SJCRH30 (cell line): ENCODE results near the gene KASH5. TPM values are rescaled to one million over a fixed set of nuclear protein-coding genes. Genes with fewer than 3 reads are reported as not detected.

Experiments used
- DNase-seq, 2 experiments: peaks; one replicate each; pipeline ENCODE4 v3.0.0-alpha.2; 2015 to 2020
- H3K27ac ChIP-seq: fragments of 250-450 bp; sonication (Bioruptor Pico); 2 replicates; pipeline ENCODE4 v1.5.1; 2020; ENCODE audit warnings: mild to moderate bottlenecking, moderate library complexity
- H3K27me3 ChIP-seq: fragments of 250-450 bp; sonication (Bioruptor Pico); 2 replicates; pipeline ENCODE4 v1.5.1; 2020; ENCODE audit warnings: mild to moderate bottlenecking, moderate library complexity
- H3K36me3 ChIP-seq: fragments of 250-450 bp; sonication (Bioruptor Pico); 2 replicates; pipeline ENCODE4 v1.5.1; 2020; ENCODE audit warnings: mild to moderate bottlenecking, moderate library complexity
- H3K4me1 ChIP-seq: fragments of 250-450 bp; sonication (Bioruptor Pico); 2 replicates; pipeline ENCODE4 v1.5.1; 2020; ENCODE audit warnings: mild to moderate bottlenecking, moderate library complexity
- H3K4me3 ChIP-seq: fragments of 250-450 bp; sonication (Bioruptor Pico); 2 replicates; pipeline ENCODE4 v1.5.1; 2020; ENCODE audit warnings: mild to moderate bottlenecking, moderate library complexity
- H3K9me3 ChIP-seq: fragments of 250-450 bp; sonication (Bioruptor Pico); replicated peaks from 2 replicates; pipeline ENCODE4 v1.5.1; 2020; ENCODE audit warnings: mild to moderate bottlenecking, moderate library complexity
- total RNA-seq: library from RNA; depleted of rRNA; stranded (reverse); fragments of >200 nt; shearing (Covaris generic); gene quantifications from 2 replicates; pipeline ENCODE4 v1.2.3, GENCODE V29; 2014

The KASH5 gene
- total RNA-seq, 1 experiment from 2014 or later = not detected

- Histone ChIP-seq H3K9me3 (no peaks in the 10 kb centered on the region), H3K27me3 (peaks cover 40% of the 10 kb centered on the region), H3K36me3 (no peaks in the 10 kb centered on the region)
Measured at GRCh38 chr19:49419173-49419572, 31.1 kb downstream of the KASH5 start.

DNA sequence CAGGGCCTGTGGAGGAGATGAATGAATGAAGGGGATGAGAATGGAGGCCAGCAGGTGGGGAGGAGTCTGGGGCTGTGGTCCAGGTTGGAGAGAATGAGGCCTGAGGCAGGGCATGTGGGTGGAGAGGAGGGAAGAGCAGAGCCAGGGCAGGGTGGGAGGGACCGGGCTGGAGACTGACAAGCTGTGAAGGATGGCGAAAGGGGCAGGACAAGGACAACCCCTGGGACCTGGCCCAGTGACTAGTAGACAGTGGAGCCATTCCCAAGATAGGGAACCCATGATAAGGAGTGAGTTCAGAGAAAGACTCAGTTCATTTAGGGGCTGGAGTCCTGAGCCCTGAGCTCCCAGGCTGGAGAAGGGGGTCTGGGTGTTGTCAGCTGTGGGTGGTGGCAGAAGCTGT, 32.2 kb downstream of the KASH5 start:
- DNase-seq = no peak
- Histone ChIP-seq H3K27ac (no peak overlapping the region), H3K9me3 (no peaks in the 10 kb centered on the region), H3K4me1 (no peaks in the 10 kb centered on the region; the same call in 1 of the 2 replicates), H3K36me3 (no peaks in the 10 kb centered on the region), H3K4me3 (no peak overlapping the region), H3K27me3 (peaks cover 46% of the 10 kb centered on the region)

More at GRCh38 chr19:49419173-49419572, 31.1 kb downstream of the KASH5 start:
- Histone ChIP-seq H3K27ac (no peak overlapping the region), H3K4me1 (no peaks in the 10 kb centered on the region; the same call in 1 of the 2 replicates), H3K4me3 (no peak overlapping the region)
- no peak for DNase-seq

DNA sequence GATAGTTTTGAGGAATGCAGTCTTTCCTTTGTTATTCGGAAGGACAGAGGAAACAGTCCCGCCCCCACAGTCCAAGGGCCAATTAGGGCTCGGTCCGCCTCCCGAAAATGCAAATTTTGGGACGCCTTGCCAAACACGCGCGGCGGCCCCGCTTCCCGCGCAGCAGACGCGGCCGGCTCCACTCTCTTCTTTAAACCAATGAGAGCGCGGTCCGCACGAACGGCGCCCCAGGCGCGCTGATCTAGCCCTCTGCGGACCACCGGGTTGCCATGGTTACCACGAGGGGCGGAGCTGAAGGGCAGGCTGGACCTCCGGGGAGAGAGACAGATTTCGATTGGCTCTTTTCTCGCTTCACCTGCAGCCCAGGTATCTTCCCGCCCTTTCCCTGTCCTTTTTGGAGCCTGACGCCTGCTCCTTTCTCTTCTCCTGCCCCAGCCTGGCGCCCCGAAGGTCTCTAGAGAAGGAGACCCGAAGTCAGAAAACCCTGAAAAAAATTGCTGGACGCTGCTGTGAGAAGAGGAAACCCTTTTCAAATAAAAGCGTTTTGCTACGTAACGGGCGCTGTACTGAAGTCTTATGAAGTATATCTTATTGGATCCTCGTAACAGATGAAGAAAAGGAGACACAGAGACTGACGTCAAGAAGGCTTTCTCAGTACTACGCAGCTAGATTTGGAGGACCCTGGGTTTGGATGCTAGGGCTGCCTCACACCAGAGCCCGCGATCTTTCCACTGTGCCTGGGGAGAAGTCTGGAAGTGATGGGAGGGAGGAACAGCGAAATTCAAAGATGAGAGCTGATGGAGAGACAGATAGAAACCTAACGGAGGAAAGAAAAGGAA, 33.2 kb downstream of the KASH5 start:
- Histone ChIP-seq H3K27ac (no peak overlapping the region), H3K9me3 (no peaks in the 10 kb centered on the region), H3K27me3 (peaks cover 49% of the 10 kb centered on the region), H3K4me3 (no peak overlapping the region), H3K36me3 (no peaks in the 10 kb centered on the region), H3K4me1 (no peaks in the 10 kb centered on the region; the same call in 1 of the 2 replicates)
- DNase-seq = peak; percentile 75 to 77

DNA sequence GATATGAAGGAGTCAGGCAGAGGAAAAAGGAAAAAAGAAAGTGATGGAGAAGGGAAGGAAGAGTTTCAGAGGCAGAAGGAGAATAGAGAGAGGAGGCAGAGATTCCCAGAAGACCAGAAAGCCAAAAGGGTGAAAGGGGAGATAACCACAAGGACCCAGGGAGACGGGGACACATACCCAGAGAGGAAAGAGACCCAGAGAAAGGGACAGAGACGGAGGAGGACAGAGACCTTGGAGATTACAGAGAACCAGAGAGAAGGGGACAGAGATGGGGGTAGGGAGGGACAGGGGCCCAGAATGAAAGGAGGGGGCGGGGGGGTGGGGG, 33.8 kb downstream of the KASH5 start:
- Histone ChIP-seq H3K27me3 (peaks cover 54% of the 10 kb centered on the region), H3K36me3 (no peaks in the 10 kb centered on the region), H3K9me3 (no peaks in the 10 kb centered on the region), H3K4me3 (no peak overlapping the region), H3K27ac (no peak overlapping the region), H3K4me1 (no peaks in the 10 kb centered on the region; the same call in 1 of the 2 replicates)
- DNase-seq = no peak

- H3K4me3 ChIP-seq = no peak overlapping the region
- H3K4me1 ChIP-seq = no peaks in the 10 kb centered on the region; the same call in 1 of the 2 replicates
- peaks cover 58% of the 10 kb centered on the region for H3K27me3 ChIP-seq
- no peak overlapping the region for H3K27ac ChIP-seq
- no peaks in the 10 kb centered on the region for H3K36me3 ChIP-seq
- H3K9me3 ChIP-seq = no peaks in the 10 kb centered on the region
- DNase-seq = no peak
Measured at GRCh38 chr19:49422407-49423070, 34.5 kb downstream of the KASH5 start.

- Histone ChIP-seq H3K27me3 (peaks cover 61% of the 10 kb centered on the region), H3K4me3 (no peak within 1 kb of the TSS), H3K4me1 (no peaks in the 10 kb centered on the region; the same call in 1 of the 2 replicates), H3K36me3 (no peaks in the 10 kb centered on the region), H3K27ac (no peak within 1 kb of the TSS), H3K9me3 (no peaks in the 10 kb centered on the region)
- no peak for DNase-seq
Measured at GRCh38 chr19:49423071-49423984, 35.3 kb downstream of the KASH5 start, which contains the start of gene PTH2. PTH2 (minus strand) TSS chr19:49423441; CDS start chr19:49423339, 102 bp downstream.

GRCh38 chr19:49423985-49424303, 35.9 kb downstream of the KASH5 start:
- Histone ChIP-seq H3K27ac (no peak overlapping the region), H3K27me3 (peaks cover 62% of the 10 kb centered on the region), H3K9me3 (no peaks in the 10 kb centered on the region), H3K4me1 (no peaks in the 10 kb centered on the region; the same call in 1 of the 2 replicates), H3K36me3 (no peaks in the 10 kb centered on the region), H3K4me3 (no peak overlapping the region)
- no peak for DNase-seq

GRCh38 chr19:49425178-49425577, 37.1 kb downstream of the KASH5 start, which contains the start of gene GFY:
GFY (plus strand) TSS chr19:49425388; CDS start chr19:49426431, 1,043 bp downstream.
- Histone ChIP-seq H3K4me3 (no peak within 1 kb of the TSS), H3K27ac (no peak within 1 kb of the TSS), H3K4me1 (no peaks in the 10 kb centered on the region; the same call in 1 of the 2 replicates), H3K36me3 (no peaks in the 10 kb centered on the region), H3K9me3 (no peaks in the 10 kb centered on the region), H3K27me3 (peaks cover 50% of the 10 kb centered on the region)
- no peak for DNase-seq

- peak; percentile 42 to 48 for DNase-seq
- no peaks in the 10 kb centered on the region for H3K36me3 ChIP-seq
- no peak overlapping the region for H3K4me3 ChIP-seq
- no peak overlapping the region for H3K27ac ChIP-seq
- peaks cover 43% of the 10 kb centered on the region for H3K27me3 ChIP-seq
- no peaks in the 10 kb centered on the region for H3K9me3 ChIP-seq
- no peaks in the 10 kb centered on the region; the same call in 1 of the 2 replicates for H3K4me1 ChIP-seq
Measured at GRCh38 chr19:49425922-49426592, 38.0 kb downstream of the KASH5 start.

DNA sequence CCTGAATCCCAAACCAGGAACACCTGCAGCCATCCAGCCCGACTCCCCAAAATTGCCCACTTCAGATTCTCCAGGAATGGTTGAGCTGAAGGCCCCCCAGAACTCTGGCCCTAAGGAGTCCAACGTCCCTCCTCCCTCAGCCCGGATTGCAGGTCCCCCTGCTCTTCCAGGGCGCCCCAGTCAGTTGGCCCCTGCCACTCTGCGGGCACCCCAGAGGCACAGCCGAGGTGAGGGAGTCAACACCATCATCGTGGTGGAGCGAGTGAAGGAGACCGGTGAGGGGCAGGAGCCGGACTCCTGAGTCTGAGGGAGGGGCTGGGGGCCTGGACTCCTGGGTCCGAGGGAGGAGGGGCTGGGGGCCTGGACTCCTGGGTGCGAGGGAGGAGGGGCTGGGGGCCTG, 39.3 kb downstream of the KASH5 start:
- Histone ChIP-seq H3K4me1 (no peaks in the 10 kb centered on the region), H3K27me3 (peaks cover 36% of the 10 kb centered on the region), H3K9me3 (no peaks in the 10 kb centered on the region), H3K36me3 (no peaks in the 10 kb centered on the region), H3K4me3 (no peak overlapping the region), H3K27ac (no peak overlapping the region)
- no peak for DNase-seq

DNA sequence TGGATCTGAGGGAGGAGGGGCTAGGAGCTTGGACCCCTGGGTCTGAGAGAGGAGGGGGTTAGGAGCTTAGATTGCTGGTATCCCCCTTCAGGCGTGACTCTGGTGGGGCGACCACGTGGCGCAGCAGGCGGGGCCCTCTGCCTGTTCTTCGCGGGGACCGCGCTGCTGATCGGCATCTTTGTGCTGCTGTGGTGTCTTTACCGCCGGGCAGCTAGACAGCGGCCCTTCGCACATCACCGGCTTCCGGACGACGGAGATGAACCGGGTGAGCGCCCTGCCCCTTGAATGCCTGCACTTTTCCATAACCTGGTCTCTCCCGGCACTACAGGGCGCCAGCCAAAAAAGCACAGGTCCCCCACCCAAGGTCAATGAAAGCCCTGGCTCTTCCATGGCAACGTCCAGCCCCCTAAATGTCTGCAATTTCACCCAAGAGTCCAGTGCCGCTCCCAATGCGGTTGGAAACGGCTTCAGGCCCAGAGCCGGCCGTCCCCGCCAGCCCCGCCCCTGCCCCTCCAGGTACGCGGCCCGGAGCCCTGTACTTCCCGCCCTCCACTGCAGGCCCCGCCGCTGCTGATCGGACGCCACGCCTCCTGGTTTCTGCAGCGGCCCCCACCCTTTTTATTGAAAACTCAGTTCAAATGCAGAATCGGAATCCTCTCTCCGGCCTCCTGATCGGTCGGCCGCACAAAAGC, 40.0 kb downstream of the KASH5 start:
- Histone ChIP-seq H3K4me1 (no peaks in the 10 kb centered on the region), H3K4me3 (peak overlapping the region; percentile 18; the same call in 1 of the 2 replicates), H3K9me3 (no peaks in the 10 kb centered on the region), H3K36me3 (no peaks in the 10 kb centered on the region), H3K27me3 (peaks cover 36% of the 10 kb centered on the region), H3K27ac (no peak overlapping the region)
- no peak for DNase-seq

DNA sequence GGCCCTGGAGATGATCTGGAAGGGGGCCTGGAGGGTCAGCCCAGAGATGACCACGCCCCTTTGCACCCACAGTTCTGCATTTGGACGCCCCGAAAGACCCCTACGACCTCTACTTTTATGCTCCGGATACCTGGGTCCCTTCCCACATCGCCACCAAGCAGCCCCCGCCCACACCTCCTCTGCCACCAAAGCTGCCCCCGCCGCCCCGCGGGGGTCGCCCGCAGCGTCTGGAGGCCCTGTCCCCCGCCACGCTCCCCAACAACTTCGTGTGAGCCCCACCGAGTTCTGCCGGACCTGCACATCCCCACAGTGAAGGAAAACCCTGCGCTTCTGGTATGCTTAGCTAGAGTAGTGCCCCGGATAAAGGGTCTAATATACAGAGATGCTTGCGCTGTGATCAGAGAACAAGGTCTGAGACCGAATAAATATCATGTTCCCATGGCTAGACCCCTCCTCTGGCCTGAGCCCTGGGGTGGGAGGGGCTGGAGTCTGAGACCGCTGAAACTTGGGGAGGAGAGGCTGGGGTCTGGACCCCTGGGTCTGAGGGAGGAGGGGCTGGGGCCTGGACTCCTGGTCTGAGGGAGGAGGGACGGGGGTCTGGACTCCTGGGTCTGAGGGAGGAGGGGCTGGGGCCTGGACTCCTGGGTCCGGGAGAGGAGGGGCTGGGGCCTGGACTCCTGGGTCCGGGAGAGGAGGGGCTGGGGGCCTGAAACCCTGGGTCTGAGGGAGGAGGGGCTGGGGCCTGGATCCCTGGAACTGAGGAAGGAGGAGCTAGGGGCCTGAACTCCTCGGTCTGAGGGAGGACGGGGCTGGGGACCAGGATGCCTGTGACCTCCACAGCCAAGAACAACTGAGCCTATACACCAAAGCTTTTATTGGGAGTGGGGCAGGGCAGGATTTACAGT, 40.8 kb downstream of the KASH5 start:
- H3K27me3 ChIP-seq = peaks cover 35% of the 10 kb centered on the region
- no peak for DNase-seq
- H3K27ac ChIP-seq = no peak overlapping the region

DNA sequence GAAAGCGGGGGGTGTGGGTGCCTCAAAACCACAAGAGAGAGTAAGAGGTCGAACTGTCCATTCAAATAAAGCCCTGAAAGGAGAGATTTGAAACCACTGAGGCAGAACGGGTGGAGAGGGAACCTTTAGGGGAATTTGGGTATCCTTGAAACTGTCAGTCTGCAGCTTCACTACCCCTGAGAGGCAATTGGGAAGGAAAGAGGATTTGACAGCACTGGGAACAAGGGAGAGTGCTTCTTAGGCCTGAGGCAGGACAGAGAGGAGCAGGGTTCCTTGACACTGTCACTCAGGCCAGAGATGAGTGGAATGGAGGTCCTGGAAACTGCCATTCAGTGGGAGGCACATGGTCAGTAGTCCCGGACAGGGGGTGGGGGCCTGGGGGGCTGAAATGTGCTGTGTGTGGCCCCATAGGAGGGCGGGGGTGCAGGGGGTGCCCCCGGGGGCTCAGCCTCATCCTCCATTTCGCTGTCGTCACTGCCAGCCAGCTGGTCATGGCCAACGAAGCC, 42.2 kb downstream of the KASH5 start:
- Histone ChIP-seq H3K36me3 (no peaks in the 10 kb centered on the region), H3K27ac (no peak overlapping the region), H3K4me1 (no peaks in the 10 kb centered on the region), H3K4me3 (no peak overlapping the region), H3K27me3 (peaks cover 24% of the 10 kb centered on the region), H3K9me3 (no peaks in the 10 kb centered on the region)
- DNase-seq = no peak

More for the DNA sequence above, 40.8 kb downstream of the KASH5 start:
- H3K36me3 ChIP-seq = no peaks in the 10 kb centered on the region
- no peaks in the 10 kb centered on the region for H3K4me1 ChIP-seq
- H3K9me3 ChIP-seq = no peaks in the 10 kb centered on the region
- no peak overlapping the region for H3K4me3 ChIP-seq
